Activated CD4-positive, alpha-beta memory T cell treated with anti-CD3 and anti-CD28 coated beads, Interleukin-2, amount 10 ng/mL, durations not matched to agents 7 days and 5 days (primary cell): ENCODE data around the gene SETD7. TPM values are rescaled to one million over a fixed set of nuclear protein-coding genes. Genes with fewer than 3 reads are reported as not detected.

Source experiments
- CTCF ChIA-PET: fragments of 350-600 bp; sonication (Branson Sonifier 250); formaldehyde crosslinking; loops from one replicate; lab custom pipeline; 2021; ENCODE audit warnings: antibody characterized with exemption, inconsistent platforms; lab: Charles Lee
- POLR2A ChIA-PET: fragments of 350-600 bp; sonication (Branson Sonifier 250); formaldehyde crosslinking; loops from one replicate; lab custom pipeline; 2021; ENCODE audit warnings: antibody characterized with exemption; lab: Charles Lee
- DNase-seq: peaks from one replicate; pipeline ENCODE4 v3.0.0-alpha.2; 2020
- H3K27ac Mint-ChIP-seq: one replicate; pipeline ENCODE4 v1.8.0; 2021; ENCODE audit warnings: mild to moderate bottlenecking, mixed read lengths
- H3K27me3 Mint-ChIP-seq: one replicate; pipeline ENCODE4 v1.8.0; 2021; ENCODE audit warnings: mixed read lengths
- H3K36me3 Mint-ChIP-seq: one replicate; pipeline ENCODE4 v1.8.0; 2021; ENCODE audit warnings: low read depth, mixed read lengths
- H3K4me1 Mint-ChIP-seq: one replicate; pipeline ENCODE4 v1.8.0; 2021; ENCODE audit warnings: mixed read lengths
- H3K4me3 Mint-ChIP-seq: one replicate; pipeline ENCODE4 v1.8.0; 2021; ENCODE audit warnings: mild to moderate bottlenecking, mixed read lengths
- H3K9me3 Mint-ChIP-seq: one replicate; pipeline ENCODE4 v1.8.0; 2021; ENCODE audit warnings: mixed read lengths
- total RNA-seq, 2 experiments: library from RNA; stranded (reverse); gene quantifications; one replicate each; pipeline ENCODE4 v1.2.3, GENCODE V29; 2021

Gene SETD7
- total RNA-seq, 2 experiments from 2014 or later, result 16.0 to 17.7 TPM

GRCh38 chr4:139534287-139534950 is 21.6 kb downstream of the SETD7 start:
- Mint-ChIP-seq H3K9me3 (no peaks in the 10 kb centered on the region), H3K4me3 (no peak overlapping the region), H3K27ac (no peak overlapping the region), H3K4me1 (peaks cover 2% of the 10 kb centered on the region), H3K27me3 (no peaks in the 10 kb centered on the region), H3K36me3 (peaks cover 3% of the 10 kb centered on the region)
- POLR2A ChIA-PET, result no interaction called here
- CTCF ChIA-PET, result interaction anchor here (1.3 to 1.7 kb wide), 2 partner anchors 14 to 24 kb away, joined by 4 read pairs; no protein-coding TSS in a partner anchor
- DNase-seq, result no peak

DNA sequence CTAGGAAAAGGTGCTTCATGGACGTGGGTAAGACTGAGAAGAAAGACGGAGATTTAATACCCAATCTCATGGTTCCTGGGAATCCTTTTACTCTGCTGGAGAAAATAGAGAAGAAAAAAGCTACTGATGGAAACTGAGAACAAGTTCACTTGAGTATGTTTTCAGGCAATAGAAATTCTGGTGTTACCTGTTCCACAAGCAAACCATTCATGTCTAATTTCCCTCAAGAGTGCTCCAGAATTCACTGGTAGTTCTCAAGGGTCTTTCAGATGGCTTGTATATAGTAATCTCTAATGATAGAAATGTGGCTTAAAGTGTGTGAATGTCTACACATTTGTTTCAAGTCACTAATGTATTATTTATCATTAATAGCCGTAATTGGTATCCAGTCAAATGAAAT is 22.5 kb downstream of the SETD7 start:
- POLR2A ChIA-PET, result no interaction called here
- Mint-ChIP-seq H3K27me3 (no peaks in the 10 kb centered on the region), H3K27ac (no peak overlapping the region), H3K4me3 (no peak overlapping the region), H3K4me1 (peaks cover 10% of the 10 kb centered on the region), H3K36me3 (peaks cover 5% of the 10 kb centered on the region), H3K9me3 (no peaks in the 10 kb centered on the region)
- no peak for DNase-seq
- CTCF ChIA-PET, result interaction anchor here (1.1 to 1.7 kb wide), 3 partner anchors 14 to 503 kb away, joined by 3 to 4 read pairs (median 3); partner anchors contain the start of gene SETD7

DNA sequence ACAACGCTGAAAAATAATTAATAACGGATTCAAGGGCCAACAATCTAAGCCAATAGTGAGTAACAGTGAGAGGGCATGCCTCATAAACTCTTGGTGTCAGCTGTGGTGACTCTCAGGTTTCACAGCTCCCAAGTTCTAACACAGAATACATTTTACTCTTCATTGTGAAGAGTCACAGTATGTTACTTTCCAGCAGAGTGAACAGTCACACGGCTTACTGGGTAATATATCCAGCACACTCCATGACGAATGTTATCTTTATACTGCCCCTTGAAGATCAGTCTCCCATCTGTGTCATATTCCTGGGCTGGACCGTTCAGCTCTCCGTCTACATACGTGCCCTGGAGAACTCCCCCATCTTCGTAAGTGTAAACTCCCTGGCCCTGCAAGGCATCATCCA is 23.1 kb downstream of the SETD7 start:
- no peaks in the 10 kb centered on the region for H3K27me3 Mint-ChIP-seq
- H3K4me3 Mint-ChIP-seq, result no peak overlapping the region
- no peak for DNase-seq
- H3K36me3 Mint-ChIP-seq, result peaks cover 9% of the 10 kb centered on the region
- H3K9me3 Mint-ChIP-seq, result no peaks in the 10 kb centered on the region
- H3K4me1 Mint-ChIP-seq, result peaks cover 12% of the 10 kb centered on the region
- ChIA-PET POLR2A (no interaction called here), CTCF (interaction anchor here (1.1 to 3.5 kb wide), 5 partner anchors 15 to 503 kb away, joined by 3 to 13 read pairs (median 4); partner anchors contain the start of gene SETD7)
- no peak overlapping the region for H3K27ac Mint-ChIP-seq

GRCh38 chr4:139530833-139531427 is 25.1 kb downstream of the SETD7 start:
- no peak overlapping the region for H3K4me3 Mint-ChIP-seq
- peak; percentile 57 for DNase-seq
- H3K36me3 Mint-ChIP-seq, result peaks cover 9% of the 10 kb centered on the region
- peaks cover 15% of the 10 kb centered on the region for H3K4me1 Mint-ChIP-seq
- H3K27ac Mint-ChIP-seq, result no peak overlapping the region
- no peaks in the 10 kb centered on the region for H3K9me3 Mint-ChIP-seq
- no peaks in the 10 kb centered on the region for H3K27me3 Mint-ChIP-seq
- CTCF ChIA-PET, result interaction anchor here (0.6 to 3.5 kb wide), 17 partner anchors 10 to 500 kb away, joined by 3 to 13 read pairs (median 4); partner anchors contain the start of gene SETD7
- POLR2A ChIA-PET, result interaction anchor here (1.1 kb wide), 1 partner anchor 26 kb away, joined by 3 read pairs; no protein-coding TSS in a partner anchor

GRCh38 chr4:139528377-139529005 is 27.5 kb downstream of the SETD7 start:
- ChIA-PET POLR2A (interaction anchor here (0.6 kb wide), 1 partner anchor 1040 kb away, joined by 3 read pairs; no protein-coding TSS in a partner anchor), CTCF (interaction anchor here (0.6 to 1.3 kb wide), 5 partner anchors 27 to 637 kb away, joined by 3 to 7 read pairs (median 3); no protein-coding TSS in a partner anchor)
- Mint-ChIP-seq H3K36me3 (peaks cover 19% of the 10 kb centered on the region), H3K4me3 (no peak overlapping the region), H3K9me3 (no peaks in the 10 kb centered on the region), H3K4me1 (peaks cover 28% of the 10 kb centered on the region), H3K27ac (no peak overlapping the region), H3K27me3 (no peaks in the 10 kb centered on the region)
- DNase-seq, result no peak

- Mint-ChIP-seq H3K4me3 (no peak overlapping the region), H3K36me3 (peaks cover 24% of the 10 kb centered on the region), H3K4me1 (peaks cover 30% of the 10 kb centered on the region), H3K27ac (no peak overlapping the region), H3K9me3 (no peaks in the 10 kb centered on the region), H3K27me3 (no peaks in the 10 kb centered on the region)
- CTCF ChIA-PET, result interaction anchor here (1.2 to 1.5 kb wide), 2 partner anchors 27 to 74 kb away, joined by 3 to 4 read pairs; no protein-coding TSS in a partner anchor
- POLR2A ChIA-PET, result no interaction called here
- DNase-seq, result no peak
These were observed 29.1 kb downstream of the SETD7 start for GRCh38 chr4:139526928-139527327.

DNA sequence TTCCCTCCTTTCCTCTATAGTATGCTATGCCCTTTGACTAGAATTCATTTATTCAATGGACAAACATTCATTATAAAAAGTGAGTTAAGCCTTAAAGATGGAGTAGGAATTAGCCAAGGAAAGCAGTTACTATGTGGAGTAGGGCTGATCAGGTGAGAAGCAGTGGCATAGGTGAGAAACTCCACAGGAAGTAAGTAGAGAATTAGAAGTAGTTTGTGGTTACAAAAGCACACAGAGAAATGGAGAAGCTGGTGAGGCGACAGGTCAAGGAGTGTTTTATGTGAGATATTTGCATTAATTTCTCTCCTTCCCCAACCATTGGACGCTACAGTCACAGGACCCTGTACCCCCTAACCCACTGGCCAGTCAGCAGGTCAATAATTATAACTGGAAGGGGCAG is 30.6 kb downstream of the SETD7 start:
- ChIA-PET CTCF (interaction anchor here (1.5 kb wide), 1 partner anchor 29 kb away, joined by 4 read pairs; no protein-coding TSS in a partner anchor), POLR2A (interaction anchor here (0.6 kb wide), 1 partner anchor 72 kb away, joined by 5 read pairs; the partner anchor contains the start of gene RAB33B)
- Mint-ChIP-seq H3K9me3 (no peaks in the 10 kb centered on the region), H3K27ac (no peak overlapping the region), H3K4me3 (no peak overlapping the region), H3K27me3 (no peaks in the 10 kb centered on the region), H3K36me3 (peaks cover 28% of the 10 kb centered on the region), H3K4me1 (peaks cover 30% of the 10 kb centered on the region)
- DNase-seq, result no peak

DNA sequence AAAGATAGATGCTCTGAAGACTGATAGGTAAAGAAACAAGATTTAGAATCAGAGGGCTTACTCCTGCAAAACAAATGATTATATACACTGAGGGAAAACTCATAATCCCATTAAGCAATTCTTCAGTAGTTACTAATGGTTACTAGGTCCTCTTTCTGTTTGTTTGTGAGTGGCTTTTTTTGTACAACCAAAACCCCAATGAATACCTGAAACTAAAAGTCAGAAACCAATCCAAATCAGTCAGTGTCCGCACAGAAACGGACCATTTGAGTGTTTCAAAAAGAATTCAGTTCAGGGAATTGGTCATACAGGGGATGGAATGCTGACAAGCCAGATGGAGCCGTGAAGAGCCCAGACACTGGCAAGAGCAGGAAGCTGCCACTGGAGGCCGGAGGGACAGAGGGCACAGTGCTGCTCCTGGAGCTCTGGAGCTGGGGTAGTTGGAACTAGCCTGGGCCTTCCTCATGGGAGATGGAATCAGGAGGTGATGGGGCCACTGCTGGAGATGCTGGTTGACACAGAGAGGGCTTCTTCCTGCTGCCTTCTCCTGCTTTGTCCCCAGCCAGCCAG is 31.9 kb downstream of the SETD7 start:
- peaks cover 34% of the 10 kb centered on the region for H3K36me3 Mint-ChIP-seq
- H3K9me3 Mint-ChIP-seq, result no peaks in the 10 kb centered on the region
- H3K4me1 Mint-ChIP-seq, result peaks cover 28% of the 10 kb centered on the region
- no peak overlapping the region for H3K27ac Mint-ChIP-seq
- no peaks in the 10 kb centered on the region for H3K27me3 Mint-ChIP-seq
- CTCF ChIA-PET, result no interaction called here
- DNase-seq, result no peak
- H3K4me3 Mint-ChIP-seq, result no peak overlapping the region
- POLR2A ChIA-PET, result no interaction called here

- ChIA-PET POLR2A (no interaction called here), CTCF (no interaction called here)
- Mint-ChIP-seq H3K4me1 (peaks cover 19% of the 10 kb centered on the region), H3K27me3 (no peaks in the 10 kb centered on the region), H3K36me3 (peaks cover 34% of the 10 kb centered on the region), H3K9me3 (no peaks in the 10 kb centered on the region), H3K4me3 (no peak overlapping the region), H3K27ac (no peak overlapping the region)
- DNase-seq, result no peak
These were observed 32.9 kb downstream of the SETD7 start for GRCh38 chr4:139523076-139523475.

GRCh38 chr4:139522457-139522856 is 33.6 kb downstream of the SETD7 start:
- Mint-ChIP-seq H3K4me3 (no peak overlapping the region), H3K4me1 (peaks cover 19% of the 10 kb centered on the region), H3K27me3 (no peaks in the 10 kb centered on the region), H3K36me3 (peaks cover 34% of the 10 kb centered on the region), H3K27ac (no peak overlapping the region), H3K9me3 (no peaks in the 10 kb centered on the region)
- ChIA-PET CTCF (interaction anchor here (0.7 to 2.7 kb wide), 3 partner anchors 8 to 684 kb away, joined by 3 to 12 read pairs (median 3); no protein-coding TSS in a partner anchor), POLR2A (no interaction called here)
- no peak for DNase-seq

GRCh38 chr4:139521754-139522401 is 34.1 kb downstream of the SETD7 start:
- no peak for DNase-seq
- ChIA-PET POLR2A (interaction anchor here (0.6 kb wide), 1 partner anchor 39 kb away, joined by 3 read pairs; no protein-coding TSS in a partner anchor), CTCF (interaction anchor here (0.7 to 2.7 kb wide), 3 partner anchors 9 to 685 kb away, joined by 3 to 12 read pairs (median 3); no protein-coding TSS in a partner anchor)
- Mint-ChIP-seq H3K9me3 (no peaks in the 10 kb centered on the region), H3K4me3 (no peak overlapping the region), H3K4me1 (peaks cover 19% of the 10 kb centered on the region), H3K27me3 (no peaks in the 10 kb centered on the region), H3K27ac (no peak overlapping the region), H3K36me3 (peaks cover 37% of the 10 kb centered on the region)

DNA sequence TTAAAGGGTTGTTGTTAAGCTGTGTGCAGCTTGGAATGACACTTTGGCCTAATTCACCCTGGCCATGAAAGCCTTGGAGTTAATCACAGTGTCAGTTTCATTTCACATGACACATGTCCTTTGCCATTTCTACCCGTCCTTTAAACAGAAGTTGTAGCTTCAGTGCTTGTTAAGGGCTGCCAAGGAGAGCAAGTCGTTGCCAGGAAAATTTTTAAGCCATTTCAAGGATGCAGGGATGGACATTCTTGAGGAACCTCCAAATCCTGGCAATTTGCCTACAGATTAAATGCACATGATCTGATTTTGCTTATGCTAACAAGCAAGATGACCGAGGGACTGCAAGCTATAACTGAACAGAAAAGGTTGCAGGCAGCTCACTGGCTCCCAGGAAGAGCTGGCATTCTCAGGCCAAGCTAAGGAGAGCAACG is 40.5 kb downstream of the SETD7 start:
- CTCF ChIA-PET, result interaction anchor here (1.6 kb wide), 1 partner anchor 18 kb away, joined by 5 read pairs; no protein-coding TSS in a partner anchor
- peaks cover 56% of the 10 kb centered on the region for H3K36me3 Mint-ChIP-seq
- H3K27me3 Mint-ChIP-seq, result no peaks in the 10 kb centered on the region
- H3K27ac Mint-ChIP-seq, result no peak overlapping the region
- POLR2A ChIA-PET, result no interaction called here
- H3K9me3 Mint-ChIP-seq, result no peaks in the 10 kb centered on the region
- DNase-seq, result no peak
- H3K4me3 Mint-ChIP-seq, result no peak overlapping the region
- peaks cover 5% of the 10 kb centered on the region for H3K4me1 Mint-ChIP-seq
